OCI-LY1 (cell line): Measurements from ENCODE around the gene TRIP13.

Experiments
- H2AFZ ChIP-seq: fragments of 200-600 bp; sonication (generic), shearing (Covaris generic); 2 replicates; pipeline ENCODE4 v1.6.0; 2014; ENCODE audit warnings: antibody characterized with exemption, mild to moderate bottlenecking, low read length
- H3F3A ChIP-seq: fragments of 200-600 bp; sonication (generic), shearing (Covaris generic); 2 replicates; pipeline ENCODE4 v1.6.0; 2014; ENCODE audit warnings: mild to moderate bottlenecking, antibody characterized with exemption, low read length, moderate library complexity; ENCODE audit not compliant: insufficient read depth
- H3K27ac ChIP-seq: fragments of 200-600 bp; sonication (generic); 2 replicates; pipeline ENCODE4 v1.5.1; 2014; ENCODE audit warnings: low read length, mixed run types, mild to moderate bottlenecking, low read depth; ENCODE audit not compliant: poor library complexity, severe bottlenecking
- H3K27me3 ChIP-seq: fragments of 200-600 bp; sonication (generic); 2 replicates; pipeline ENCODE4 v1.6.0; 2014; ENCODE audit warnings: antibody characterized with exemption, mild to moderate bottlenecking, low read length, moderate library complexity; ENCODE audit not compliant: insufficient read depth
- H3K36me3 ChIP-seq: fragments of 200-600 bp; sonication (generic); 2 replicates; pipeline ENCODE4 v1.6.1; 2014; ENCODE audit warnings: mild to moderate bottlenecking, antibody characterized with exemption, low read length, moderate library complexity, mixed read lengths; ENCODE audit not compliant: insufficient read depth
- H3K4me1 ChIP-seq: fragments of 200-600 bp; sonication (generic); 2 replicates; pipeline ENCODE4 v1.5.1; 2014; ENCODE audit warnings: mild to moderate bottlenecking, low read length, moderate library complexity; ENCODE audit not compliant: insufficient read depth, severe bottlenecking
- H3K4me2 ChIP-seq: fragments of 200-600 bp; sonication (generic), shearing (Covaris generic); 2 replicates; pipeline ENCODE4 v1.6.1; 2014; ENCODE audit warnings: low read length
- H3K4me3 ChIP-seq: fragments of 200-600 bp; sonication (generic); 2 replicates; pipeline ENCODE4 v1.5.1; 2014; ENCODE audit warnings: low read length, low read depth, mild to moderate bottlenecking, mixed read lengths; ENCODE audit not compliant: poor library complexity, severe bottlenecking
- H3K79me2 ChIP-seq: fragments of 200-600 bp; shearing (Covaris generic); 2 replicates; pipeline ENCODE4 v1.6.1; 2016; ENCODE audit warnings: mixed run types, low read length, mixed read lengths; ENCODE audit not compliant: insufficient read depth
- H3K9ac ChIP-seq: fragments of 200-600 bp; sonication (generic), shearing (Covaris generic); 2 replicates; pipeline ENCODE4 v1.6.1; 2014; ENCODE audit warnings: mild to moderate bottlenecking, low read length, mixed read lengths
- H3K9me2 ChIP-seq: fragments of 200-600 bp; sonication (generic), shearing (Covaris generic); 2 replicates; pipeline ENCODE4 v1.6.1; 2014; ENCODE audit warnings: low read depth, mild to moderate bottlenecking, low read length, mixed read lengths
- H3K9me3 ChIP-seq: fragments of 200-600 bp; shearing (Covaris generic); 2 replicates; pipeline ENCODE4 v1.6.1; 2014; ENCODE audit warnings: low read length, mixed read lengths
- H4K20me1 ChIP-seq: fragments of 200-600 bp; sonication (generic), shearing (Covaris generic); 2 replicates; pipeline ENCODE4 v1.6.0; 2016; ENCODE audit warnings: mild to moderate bottlenecking, low read length; ENCODE audit not compliant: insufficient read depth
- CTCF ChIP-seq: fragments of 200-600 bp; sonication (generic), shearing (Covaris generic); IDR thresholded peaks from 2 replicates; pipeline ENCODE4 v1.5.1; 2017; ENCODE audit warnings: mild to moderate bottlenecking, antibody characterized with exemption, low read length, moderate library complexity, mixed read lengths
- EZH2 ChIP-seq: fragments of 200-600 bp; sonication (generic), shearing (Covaris generic); IDR thresholded peaks from 2 replicates; pipeline ENCODE4 v1.8.0; 2017; ENCODE audit warnings: borderline replicate concordance, mixed run types, mild to moderate bottlenecking, antibody characterized with exemption, low read length, moderate library complexity, mixed read lengths

Gene TRIP13

GRCh38 chr5:905139-905642, 12.5 kb downstream of the TRIP13 start:
- Histone ChIP-seq H3K36me3 (peaks cover 88% of the 10 kb centered on the region), H3K27me3 (no peaks in the 10 kb centered on the region), H4K20me1 (no peaks in the 10 kb centered on the region), H3K9me3 (no peaks in the 10 kb centered on the region), H3K9me2 (no peaks in the 10 kb centered on the region), H3K79me2 (no peaks in the 10 kb centered on the region), H3K4me3 (no peak overlapping the region), H3F3A (no peaks in the 10 kb centered on the region), H3K27ac (no peak overlapping the region), H3K4me1 (no peaks in the 10 kb centered on the region), H3K9ac (no peak overlapping the region), H2AFZ (no peak overlapping the region), H3K4me2 (no peak overlapping the region)
- TF ChIP-seq EZH2, result no peak
- TF ChIP-seq CTCF, result no peak

- peaks cover 79% of the 10 kb centered on the region for H3K36me3 ChIP-seq
- H3K9me2 ChIP-seq, result no peaks in the 10 kb centered on the region
- H3K4me3 ChIP-seq, result no peak overlapping the region
- no peak overlapping the region for H3K27ac ChIP-seq
- H3F3A ChIP-seq, result no peaks in the 10 kb centered on the region
- no peak overlapping the region for H3K4me2 ChIP-seq
- H3K9me3 ChIP-seq, result no peaks in the 10 kb centered on the region
- no peak overlapping the region for H2AFZ ChIP-seq
- TF ChIP-seq EZH2 (no peak), CTCF (no peak)
- no peak overlapping the region for H3K9ac ChIP-seq
- no peaks in the 10 kb centered on the region for H4K20me1 ChIP-seq
- no peaks in the 10 kb centered on the region for H3K4me1 ChIP-seq
- no peaks in the 10 kb centered on the region for H3K27me3 ChIP-seq
- H3K79me2 ChIP-seq, result no peaks in the 10 kb centered on the region
Measured at GRCh38 chr5:907366-907910, 14.8 kb downstream of the TRIP13 start.

- H3K27me3 ChIP-seq, result no peaks in the 10 kb centered on the region
- no peak overlapping the region for H3K27ac ChIP-seq
- no peak overlapping the region for H2AFZ ChIP-seq
- no peaks in the 10 kb centered on the region for H3F3A ChIP-seq
- H3K79me2 ChIP-seq, result no peaks in the 10 kb centered on the region
- H4K20me1 ChIP-seq, result no peaks in the 10 kb centered on the region
- H3K4me1 ChIP-seq, result no peaks in the 10 kb centered on the region
- H3K9me3 ChIP-seq, result no peaks in the 10 kb centered on the region
- H3K9ac ChIP-seq, result no peak overlapping the region
- H3K4me2 ChIP-seq, result no peak overlapping the region
- H3K4me3 ChIP-seq, result no peak overlapping the region
- H3K36me3 ChIP-seq, result peaks cover 83% of the 10 kb centered on the region
- H3K9me2 ChIP-seq, result no peaks in the 10 kb centered on the region
- no peak for TF ChIP-seq EZH2
- TF ChIP-seq CTCF, result no peak
Measured at GRCh38 chr5:908172-908571, 15.5 kb downstream of the TRIP13 start.
